Measurements from ENCODE around the gene TNS1.

The TNS1 gene

DNA sequence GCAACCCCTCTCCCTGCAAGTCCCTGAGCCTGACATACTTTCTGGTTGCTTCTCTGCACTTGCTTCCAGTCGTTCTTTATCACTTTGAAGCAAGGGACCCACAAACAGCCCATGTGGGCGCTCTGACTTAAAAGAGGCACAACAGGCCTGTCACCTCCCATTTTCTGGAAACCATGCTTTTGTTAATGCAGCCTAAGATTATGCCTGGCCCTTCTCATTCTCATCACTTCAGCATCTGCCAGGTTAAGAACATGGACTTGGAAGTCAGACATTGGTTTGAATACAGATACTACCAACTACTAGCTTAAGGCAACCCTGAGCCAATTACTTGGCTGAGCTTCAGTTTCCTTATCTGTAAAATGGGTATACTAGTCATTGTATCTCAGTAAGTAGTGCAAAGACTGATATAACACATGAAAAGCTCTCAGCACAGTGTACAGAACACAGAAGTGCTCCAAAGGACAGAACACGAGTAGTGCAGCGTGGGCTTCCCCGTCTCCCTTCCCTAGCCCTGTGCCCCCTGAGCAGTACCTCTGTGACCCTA is 141.4 kb downstream of the TNS1 start:
- DNase-seq = no peak

- no peak for DNase-seq
Measured at GRCh38 chr2:217859926-217860325, 142.9 kb downstream of the TNS1 start.

- no peak for DNase-seq
Measured at GRCh38 chr2:217858519-217859491, 144.0 kb downstream of the TNS1 start.

DNA sequence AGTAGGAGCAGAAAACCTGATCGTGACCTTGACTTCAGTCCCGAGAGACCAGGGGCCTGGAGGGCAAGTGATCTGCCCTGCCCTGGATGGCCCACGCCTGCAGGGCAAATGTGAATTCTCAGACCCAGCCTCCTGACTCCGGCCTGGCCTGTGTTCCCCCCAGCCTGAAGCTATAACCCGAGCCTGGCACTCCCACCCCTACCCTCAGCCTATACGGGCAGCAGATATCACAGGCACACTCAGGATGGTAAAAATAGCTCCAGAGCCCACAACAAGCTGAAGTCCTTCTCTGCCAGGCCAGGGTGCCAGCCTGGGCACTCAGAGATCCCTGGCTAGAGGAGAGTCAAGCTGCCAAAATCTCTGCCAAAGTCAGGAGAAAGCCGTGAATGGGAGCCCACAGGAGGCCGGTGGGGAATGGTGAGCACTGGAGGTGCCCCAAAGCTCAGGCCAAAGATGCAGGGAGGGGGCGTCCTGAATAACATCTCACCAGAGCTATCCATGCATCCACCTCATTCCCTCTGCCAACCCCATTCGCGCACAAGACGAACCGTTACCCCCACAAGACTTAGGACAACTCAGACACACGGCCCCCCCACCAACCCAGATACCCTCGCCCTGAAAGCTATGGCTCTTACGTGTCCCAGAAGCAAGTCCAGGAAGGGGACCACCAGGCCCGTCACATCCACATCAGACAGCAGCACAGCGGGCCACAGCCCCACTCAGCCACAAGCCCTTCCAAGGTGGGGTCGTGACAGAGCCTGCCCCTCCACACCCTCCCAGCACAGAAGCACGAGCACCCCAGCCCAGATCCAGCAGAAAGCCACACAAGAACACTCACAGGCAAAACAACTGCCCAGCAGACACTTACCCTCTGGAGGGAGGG is 144.9 kb downstream of the TNS1 start:
- DNase-seq = no peak

DNA sequence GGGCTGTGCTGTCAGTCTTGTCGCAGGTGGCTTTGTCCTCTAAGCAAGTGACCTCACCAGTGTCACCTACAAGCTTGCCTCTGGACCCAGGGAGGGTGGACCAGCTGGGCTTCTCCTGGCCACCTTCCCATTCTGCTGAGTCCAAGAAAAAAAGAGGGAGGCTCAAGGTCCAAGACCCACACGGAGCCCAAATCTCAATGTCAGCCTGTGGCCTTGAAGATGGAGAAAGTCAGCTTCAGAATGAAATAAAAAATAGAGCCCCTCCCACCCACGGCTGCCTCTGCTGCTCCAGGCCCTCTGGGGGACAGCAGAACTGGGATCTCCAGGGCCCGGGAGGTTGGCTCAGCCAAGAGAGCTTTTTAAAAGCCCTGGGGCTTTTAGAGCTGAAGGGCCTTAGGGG is 145.9 kb downstream of the TNS1 start:
- no peak for DNase-seq

DNA sequence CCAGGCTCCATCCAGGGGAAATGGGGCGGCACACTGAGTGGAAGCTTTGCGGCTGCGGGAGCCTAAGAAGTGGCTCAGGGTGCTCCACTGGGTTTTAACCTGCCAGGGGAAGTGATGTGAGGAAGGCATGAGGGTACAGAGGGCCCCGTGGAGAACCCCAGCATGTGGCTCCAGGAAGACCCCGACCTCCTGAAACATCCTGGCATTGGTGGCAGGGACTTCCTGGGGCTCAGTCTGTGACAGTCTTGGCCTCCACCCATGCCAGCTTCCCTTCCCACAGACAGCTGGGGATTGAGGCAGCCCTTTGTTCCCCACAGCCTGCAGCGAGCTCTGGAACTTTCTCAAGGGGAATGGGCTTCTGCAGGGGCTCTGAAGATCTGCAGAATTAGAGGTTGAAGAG is 146.6 kb downstream of the TNS1 start:
- DNase-seq = no peak

DNA sequence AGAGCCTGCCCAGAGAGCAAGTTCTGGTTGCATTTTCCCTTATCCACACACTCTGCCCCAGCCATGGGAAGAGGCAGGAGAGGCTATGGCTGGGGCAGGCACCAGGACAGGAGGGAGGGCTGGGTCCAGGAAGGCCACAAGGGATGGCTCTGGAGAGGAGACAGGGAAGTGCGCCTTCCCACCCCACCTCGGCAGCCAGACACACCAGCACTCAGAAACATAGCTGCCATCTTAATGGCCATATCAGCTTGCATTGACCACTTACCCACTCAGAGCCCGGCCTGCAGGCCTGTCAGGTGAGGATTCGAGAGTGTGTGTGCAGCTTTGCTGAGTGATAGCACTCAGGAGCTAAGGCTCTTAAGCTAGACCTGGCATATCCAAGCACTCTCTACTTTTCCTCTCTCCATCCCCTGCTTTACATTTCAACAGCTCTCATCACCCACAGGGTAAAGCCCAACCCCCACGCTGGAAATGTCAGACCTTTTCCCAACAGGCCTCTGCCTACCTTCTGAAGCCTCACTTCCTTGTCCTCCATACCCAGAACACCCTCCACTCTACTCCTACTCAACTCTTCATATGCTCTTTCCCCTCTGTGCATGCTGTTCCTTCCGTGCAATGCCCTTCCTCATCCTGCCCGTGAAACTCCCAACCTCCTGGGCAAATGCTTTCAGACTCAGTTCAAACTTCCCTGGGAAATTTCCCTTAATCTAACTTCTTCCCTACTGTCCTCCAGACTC is 147.9 kb downstream of the TNS1 start:
- DNase-seq = no peak

DNA sequence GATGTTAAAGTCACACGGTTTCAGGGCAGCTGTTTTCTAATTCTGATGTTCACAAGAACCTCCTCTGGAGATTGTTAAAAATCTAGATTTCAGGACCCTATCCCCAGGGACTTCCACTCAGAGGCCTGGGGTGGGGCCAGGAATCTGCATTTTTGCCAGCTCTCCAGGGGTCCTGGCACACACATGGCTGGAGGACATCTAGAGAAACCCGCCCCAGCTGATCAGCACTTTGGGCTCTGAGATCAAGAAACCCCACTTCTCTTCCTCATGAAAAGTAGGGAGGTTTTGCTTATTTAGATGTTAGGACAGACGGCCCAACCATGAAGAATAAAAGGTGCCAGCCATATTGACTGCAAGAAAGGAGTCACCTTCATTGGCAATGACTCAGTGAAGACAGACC is 148.8 kb downstream of the TNS1 start:
- no peak for DNase-seq

GRCh38 chr2:217853301-217853881 is 149.4 kb downstream of the TNS1 start:
- no peak for DNase-seq

- DNase-seq = no peak
Measured at GRCh38 chr2:217852555-217853211, 150.1 kb downstream of the TNS1 start.

DNA sequence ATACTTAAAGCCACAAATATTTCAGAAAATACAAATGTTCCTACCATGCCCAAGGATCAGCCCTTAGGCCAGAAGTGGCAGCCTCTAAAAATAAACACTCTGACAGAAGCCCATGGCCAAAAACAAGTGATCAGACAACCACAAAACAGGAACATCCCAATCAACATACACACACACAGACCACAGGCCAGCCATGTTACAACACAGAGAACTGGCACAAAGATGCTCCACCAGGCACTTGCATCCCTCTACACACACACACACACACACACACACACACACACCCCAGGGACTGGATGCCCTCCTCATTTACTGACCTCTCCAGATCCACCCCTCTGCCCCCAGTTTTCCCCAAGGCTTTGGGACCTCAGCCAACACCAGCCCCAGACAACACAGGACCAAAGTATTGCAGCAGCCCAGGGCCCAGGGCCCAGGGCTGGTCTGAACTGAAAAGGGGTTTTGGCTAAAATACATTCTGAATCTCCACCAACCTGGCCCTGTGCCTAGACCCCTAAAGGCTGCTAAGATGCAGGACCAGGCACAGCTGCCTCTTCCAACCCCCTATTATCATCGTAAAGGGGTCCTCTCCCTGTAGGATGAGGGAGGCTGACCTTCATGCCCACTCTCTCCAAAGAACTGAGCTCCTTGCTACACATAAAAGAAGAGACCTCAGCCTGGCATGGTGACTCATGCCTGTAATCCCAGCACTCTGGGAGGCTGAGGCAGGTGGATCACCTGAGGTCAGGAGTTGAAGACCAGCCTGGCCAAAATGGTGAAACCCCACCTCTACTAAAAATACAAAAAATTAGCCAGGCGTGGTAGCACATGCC is 151.4 kb downstream of the TNS1 start:
- no peak for DNase-seq

DNA sequence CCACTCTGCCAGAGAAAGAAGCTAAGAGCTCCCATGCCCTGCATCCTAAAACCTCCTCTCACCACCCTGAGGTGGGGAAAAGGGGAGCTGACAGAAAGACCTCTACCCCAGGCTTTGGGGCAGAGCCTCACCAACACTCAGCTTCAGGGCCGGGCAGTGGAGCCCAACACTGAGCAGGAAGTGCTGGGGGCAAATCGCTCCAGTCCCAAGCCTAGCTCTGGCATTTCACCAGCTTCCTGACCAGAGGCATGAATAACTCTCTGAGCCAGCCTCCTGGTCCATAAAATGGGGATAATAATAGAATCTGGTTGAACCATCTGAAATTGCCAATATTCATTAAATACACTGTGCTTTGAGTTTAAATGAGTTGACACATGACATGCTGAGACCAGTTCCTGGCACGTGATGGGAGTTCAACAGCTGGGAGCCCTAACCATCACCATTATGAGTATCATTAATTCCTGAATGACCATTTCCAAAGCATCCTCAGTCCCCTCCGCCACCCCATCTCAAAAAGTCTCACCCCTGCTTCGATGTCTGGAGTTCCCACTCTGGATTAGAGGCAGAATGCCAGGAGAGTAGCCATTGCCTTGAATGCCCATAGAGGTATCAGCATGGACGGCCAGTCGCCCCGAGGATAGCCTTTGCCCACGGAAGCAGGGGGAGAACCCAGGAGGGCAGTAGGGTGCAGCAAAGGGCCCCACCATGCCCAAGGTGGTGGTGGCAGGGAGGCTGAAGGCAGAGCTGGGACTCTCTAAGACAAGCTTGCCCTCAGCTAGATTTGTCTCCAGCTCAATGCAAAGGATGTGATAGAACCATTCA is 153.4 kb downstream of the TNS1 start:
- DNase-seq = no peak

- no peak for DNase-seq
Measured at GRCh38 chr2:217848351-217848957, 154.3 kb downstream of the TNS1 start.

DNA sequence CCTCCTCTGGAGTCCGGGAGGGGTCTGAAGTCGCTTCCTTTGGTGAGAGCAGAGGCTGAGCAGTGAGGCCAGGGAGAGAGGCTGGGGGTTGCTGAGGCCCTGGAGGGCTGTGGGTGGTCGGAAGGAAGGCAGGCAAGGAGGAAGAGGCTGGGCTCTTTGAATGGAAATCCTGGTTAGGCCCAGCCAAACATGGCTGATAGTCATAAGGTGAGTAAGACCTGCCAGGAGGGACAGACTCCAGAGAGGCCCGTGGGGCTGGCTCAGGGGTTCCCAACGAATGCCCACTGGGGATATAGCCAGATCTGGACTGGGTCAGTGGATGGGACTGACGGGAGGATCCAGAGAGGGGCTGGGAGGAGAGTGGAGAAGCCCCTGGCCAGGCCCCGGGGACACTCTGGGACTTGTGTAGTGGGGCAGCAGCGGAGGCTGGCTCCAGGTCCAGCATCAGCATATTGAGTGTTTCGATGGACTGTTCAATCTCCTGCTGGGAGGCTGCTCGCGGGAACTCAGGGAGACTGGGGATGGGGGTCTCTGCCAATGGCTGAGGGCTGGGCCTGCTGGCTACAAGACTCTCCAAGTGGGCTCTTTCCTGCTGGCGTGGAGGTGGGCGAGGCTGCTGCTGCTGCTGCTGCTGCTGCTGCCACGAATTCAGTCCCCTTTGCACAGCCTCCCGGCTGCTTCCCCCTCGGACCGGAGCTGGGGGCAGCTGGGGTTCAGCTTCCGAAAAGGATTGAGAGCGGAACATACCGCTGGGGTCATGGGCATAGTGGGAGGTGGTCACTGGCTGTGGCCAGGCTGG is 155.0 kb downstream of the TNS1 start:
- no peak for DNase-seq

GRCh38 chr2:217847115-217847514 is 155.7 kb downstream of the TNS1 start:
- DNase-seq = no peak

GRCh38 chr2:217846321-217846743 is 156.5 kb downstream of the TNS1 start:
- DNase-seq = no peak

DNA sequence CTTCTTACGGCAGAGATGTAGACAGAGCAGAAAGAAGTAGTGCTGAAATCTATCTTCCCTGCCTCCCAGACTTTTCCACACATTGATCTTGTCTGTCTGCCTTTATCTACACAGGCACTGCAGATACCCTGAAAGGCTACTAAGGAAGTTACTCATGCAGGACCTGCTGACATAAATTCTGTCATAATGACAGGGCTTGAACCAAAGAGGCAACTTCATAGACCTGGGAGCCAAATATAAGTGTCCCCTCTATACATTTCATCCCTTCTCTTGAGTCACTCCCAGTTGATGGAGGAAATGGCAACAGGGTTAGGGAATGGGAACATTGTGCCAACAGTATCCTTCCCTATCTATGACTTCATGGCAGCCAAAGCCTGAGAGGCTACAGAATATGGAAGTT is 157.5 kb downstream of the TNS1 start:
- no peak for DNase-seq

DNA sequence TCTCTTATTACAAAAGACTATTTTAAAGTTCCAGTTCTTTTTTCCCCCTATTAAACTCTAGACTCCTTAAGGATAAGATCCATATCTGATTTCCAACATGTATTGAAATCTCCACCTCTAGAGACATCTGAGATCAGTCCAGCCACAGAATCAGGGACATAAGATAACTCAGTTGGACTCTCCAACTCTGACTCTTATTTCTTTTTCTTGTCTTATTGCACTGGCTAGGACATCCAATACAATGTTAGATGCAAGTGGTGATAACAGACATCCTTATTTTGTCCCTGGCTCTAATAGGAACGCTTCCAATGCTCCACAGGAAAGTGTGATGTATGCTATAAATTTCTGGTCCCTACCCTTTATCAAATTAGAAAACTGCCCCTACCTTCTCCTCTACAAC is 158.1 kb downstream of the TNS1 start:
- no peak for DNase-seq

- DNase-seq = no peak
Measured at GRCh38 chr2:217843324-217843723, 159.5 kb downstream of the TNS1 start.

Data from activated CD4-positive, alpha-beta T cell treated with anti-CD3 and anti-CD28 coated beads, Interleukin-10, Interleukin-2, amounts not matched to agents 100 ng/mL and 50 ng/mL, durations not matched to agents 16 hours and 8 hours (primary cell).